Fibroblast of skin of left quadriceps (primary cell): ENCODE data around the gene SLC2A13.
"Not testable (repeated sequence)": the region's sequence is repeated elsewhere in the genome, so short reads cannot be mapped to it uniquely, and the experiment has no call there.

Source experiments
- DNase-seq, 2 experiments: peaks; one replicate each; pipeline ENCODE4 v3.0.0-alpha.2; 2013; ENCODE audit warnings: low read depth in 2 of 2

Gene SLC2A13

DNA sequence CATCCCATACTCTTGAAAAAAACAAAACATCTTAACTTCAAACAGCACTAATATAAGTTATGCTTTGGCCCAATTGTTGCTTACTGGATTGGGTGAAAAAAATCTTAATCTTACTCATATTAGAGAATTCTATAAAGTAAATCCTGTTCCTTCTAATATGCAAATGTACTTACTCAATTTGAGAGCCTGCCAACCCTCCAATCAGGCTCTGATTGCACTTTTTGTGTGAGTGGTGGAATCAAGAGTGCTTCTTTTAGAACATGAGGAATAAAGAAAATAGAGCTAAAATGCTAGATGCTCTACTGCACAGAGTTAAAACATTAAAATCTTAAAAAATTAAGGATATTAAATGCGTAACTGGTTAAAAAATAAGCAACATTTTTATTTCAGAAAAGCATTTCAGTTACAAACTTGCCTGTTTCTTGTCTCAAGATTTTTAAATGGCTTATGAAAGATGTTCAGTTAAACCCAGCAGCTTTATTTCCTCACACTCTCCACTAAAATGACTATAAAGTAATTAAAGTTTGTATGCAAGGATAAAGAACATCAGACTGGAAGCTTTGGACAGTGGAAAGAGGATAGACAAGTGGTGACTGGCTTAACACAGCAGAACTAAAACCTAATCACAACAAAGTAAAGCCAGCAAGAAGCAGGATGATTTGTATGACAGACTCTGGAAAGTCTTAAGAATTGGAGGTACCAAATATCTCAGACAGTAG, 177.5 kb downstream of the SLC2A13 start:
- no peak for DNase-seq

DNA sequence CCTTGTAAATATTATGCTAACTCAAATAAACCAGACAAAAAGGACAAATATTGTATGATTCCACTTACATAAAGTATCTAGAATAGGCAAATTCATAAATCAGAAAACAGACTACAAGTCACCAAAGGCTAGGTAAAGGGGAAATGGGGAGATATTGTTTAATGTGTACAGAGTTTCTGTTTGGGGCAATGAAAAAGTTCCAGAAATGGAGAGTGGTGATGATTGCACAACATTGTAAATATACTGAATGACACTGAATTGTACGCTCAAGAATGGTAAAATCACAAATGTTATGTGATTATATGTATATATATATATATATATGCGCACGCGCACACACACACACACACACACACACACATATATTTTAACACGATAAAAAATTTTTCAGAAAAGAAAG, 182.5 kb downstream of the SLC2A13 start:
- no peak for DNase-seq

DNA sequence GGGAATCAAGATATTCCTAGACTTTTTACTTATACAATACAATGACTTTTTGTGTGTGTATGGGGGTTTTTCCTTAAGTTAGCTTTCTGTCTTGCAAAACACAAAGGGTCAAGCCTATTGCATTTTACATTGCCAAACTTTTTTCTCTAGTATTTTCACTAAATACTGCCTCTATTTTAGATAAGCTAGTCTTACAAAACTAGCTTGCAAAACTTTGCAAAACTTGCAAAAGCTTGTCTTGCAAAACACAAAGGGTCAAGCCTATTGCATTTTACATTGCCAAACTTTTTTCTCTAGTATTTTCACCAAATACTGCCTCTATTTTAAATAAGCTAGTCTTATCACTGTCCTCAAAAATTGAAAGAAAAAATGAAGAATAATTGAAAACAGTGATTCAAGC, 183.3 kb downstream of the SLC2A13 start:
- not testable (repeated sequence) for DNase-seq

- DNase-seq: no peak
These were observed 185.2 kb downstream of the SLC2A13 start for GRCh38 chr12:39920647-39921046.

GRCh38 chr12:39920222-39920621, 185.7 kb downstream of the SLC2A13 start:
- DNase-seq: no peak

- no peak for DNase-seq
These were observed 186.1 kb downstream of the SLC2A13 start for GRCh38 chr12:39919790-39920189.

GRCh38 chr12:39915249-39915648, 190.6 kb downstream of the SLC2A13 start:
- no peak for DNase-seq

GRCh38 chr12:39912211-39912980, 193.5 kb downstream of the SLC2A13 start:
- no peak for DNase-seq

DNA sequence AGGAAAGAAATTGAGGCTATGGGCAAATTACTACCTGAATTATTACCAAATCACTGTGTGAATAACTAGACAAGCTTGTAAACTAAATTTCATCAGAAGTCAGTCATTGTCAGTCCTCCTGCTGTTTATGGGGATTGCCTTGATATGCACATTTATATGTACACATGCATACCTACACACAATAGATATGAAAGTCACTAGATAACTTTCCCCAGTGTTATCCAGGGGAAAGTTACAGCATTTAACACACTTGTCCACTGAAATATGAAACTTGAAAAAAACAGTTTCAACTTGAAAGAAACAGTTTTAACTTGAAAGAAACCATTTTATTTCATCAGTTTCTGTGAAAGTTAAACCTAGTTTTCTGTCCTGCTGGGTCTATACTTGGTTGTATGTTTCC, 199.6 kb downstream of the SLC2A13 start:
- no peak for DNase-seq

GRCh38 chr12:39905152-39905551, 200.7 kb downstream of the SLC2A13 start:
- DNase-seq: peak; percentile 20 to 24

- DNase-seq: no peak
These were observed 203.1 kb downstream of the SLC2A13 start for GRCh38 chr12:39902821-39903220.

DNA sequence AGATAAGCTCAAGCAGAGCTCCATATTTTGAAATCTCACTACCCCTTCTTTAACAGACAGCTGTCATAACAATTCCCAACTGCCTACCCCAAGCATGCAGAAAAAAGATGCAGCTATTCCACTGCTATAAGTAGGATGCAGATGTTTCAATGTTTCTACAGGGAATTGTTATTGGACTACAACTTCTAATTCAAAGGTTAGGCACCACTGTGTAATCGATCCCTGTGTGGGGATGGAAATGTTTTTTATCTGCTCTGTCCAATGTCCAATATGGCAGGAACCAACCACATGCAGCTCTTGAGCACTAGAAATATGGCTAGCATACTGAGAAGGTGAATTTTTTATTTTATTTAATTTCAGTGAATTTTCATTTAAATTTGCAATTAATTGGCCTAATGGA, 208.6 kb downstream of the SLC2A13 start:
- no peak for DNase-seq

DNA sequence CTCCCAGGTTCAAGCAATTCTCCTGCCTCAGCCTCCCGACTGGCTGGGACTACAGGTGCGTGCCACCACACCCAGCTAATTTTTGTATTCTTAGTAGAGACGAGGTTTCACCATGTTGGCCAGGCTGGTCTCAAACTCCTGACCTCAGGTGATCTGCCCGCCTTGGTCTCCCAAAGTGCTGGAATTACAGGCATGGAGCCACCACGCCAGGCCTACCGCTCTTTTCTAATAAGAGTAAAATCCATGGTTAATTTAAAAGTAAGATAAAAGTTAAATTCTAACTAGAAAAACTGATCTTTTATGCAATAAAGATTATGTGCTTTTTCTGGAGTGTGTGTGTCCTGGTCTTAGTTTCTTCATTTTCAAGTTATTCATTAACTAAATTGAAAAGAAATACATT, 212.5 kb downstream of the SLC2A13 start:
- DNase-seq: not testable (repeated sequence)

GRCh38 chr12:39892146-39892545, 213.7 kb downstream of the SLC2A13 start:
- no peak for DNase-seq

GRCh38 chr12:39887856-39888255, 218.0 kb downstream of the SLC2A13 start:
- no peak for DNase-seq

DNA sequence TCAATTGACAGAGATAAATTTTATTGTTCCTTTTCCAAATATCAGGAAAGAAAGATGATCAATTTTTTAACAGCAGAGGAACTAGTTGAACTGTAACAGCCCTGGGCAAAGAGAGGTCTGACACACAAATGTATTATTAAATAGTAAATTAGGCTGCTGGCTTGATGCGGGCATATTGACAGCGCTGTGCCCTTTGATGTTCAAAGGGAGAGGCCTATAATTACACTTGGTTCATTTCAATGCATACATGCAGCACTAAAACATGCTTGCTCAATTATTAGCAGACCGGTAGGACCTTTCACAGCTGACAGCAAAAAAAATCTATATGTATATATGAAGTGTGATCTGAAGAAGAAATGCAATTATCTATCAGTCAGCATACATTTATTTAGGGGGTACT, 219.8 kb downstream of the SLC2A13 start:
- no peak for DNase-seq

- no peak for DNase-seq
These were observed 221.2 kb downstream of the SLC2A13 start for GRCh38 chr12:39884616-39885125.

GRCh38 chr12:39883411-39883810, 222.5 kb downstream of the SLC2A13 start:
- no peak for DNase-seq

DNA sequence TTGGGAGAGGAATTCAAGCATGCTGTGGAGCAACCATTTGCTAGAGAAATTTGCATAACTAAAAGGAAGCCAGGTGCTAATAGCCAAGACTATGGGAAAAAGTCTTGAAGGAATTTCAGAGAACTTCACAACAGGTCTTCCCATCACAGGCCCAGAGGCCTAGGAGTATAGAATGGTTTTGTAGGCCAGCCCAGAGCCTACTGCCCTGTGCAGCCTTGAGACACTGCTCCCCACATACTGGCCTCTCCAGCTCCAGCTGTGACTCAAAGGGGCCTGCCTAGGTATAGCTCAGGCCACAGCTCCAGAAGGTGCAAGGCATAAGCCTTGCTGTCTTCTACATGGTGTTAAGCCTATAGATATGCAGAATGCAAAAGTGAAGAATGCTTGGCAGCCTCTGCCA, 227.1 kb downstream of the SLC2A13 start:
- no peak for DNase-seq

GRCh38 chr12:39875721-39876120, 230.2 kb downstream of the SLC2A13 start:
- no peak for DNase-seq

DNA sequence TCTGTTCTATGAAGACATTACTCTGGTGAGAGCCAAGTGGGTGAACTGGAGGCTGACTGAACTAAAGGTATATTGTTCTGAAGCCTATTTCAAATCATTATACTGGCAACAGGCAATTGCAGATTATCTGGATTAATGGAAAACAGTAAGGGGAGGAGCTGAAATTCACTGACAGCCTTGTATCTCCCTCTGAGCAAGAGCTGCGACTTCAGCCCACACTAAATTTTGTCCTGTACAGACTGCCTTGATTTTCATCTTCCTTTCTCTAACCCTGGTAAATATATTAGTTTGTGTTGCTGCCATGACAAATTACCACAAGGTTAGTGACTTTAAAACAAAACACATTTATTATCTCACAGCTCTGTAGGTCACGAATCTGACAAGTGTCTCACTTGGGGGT, 231.1 kb downstream of the SLC2A13 start:
- no peak for DNase-seq

- DNase-seq: no peak
These were observed 232.8 kb downstream of the SLC2A13 start for GRCh38 chr12:39873065-39873464.

DNA sequence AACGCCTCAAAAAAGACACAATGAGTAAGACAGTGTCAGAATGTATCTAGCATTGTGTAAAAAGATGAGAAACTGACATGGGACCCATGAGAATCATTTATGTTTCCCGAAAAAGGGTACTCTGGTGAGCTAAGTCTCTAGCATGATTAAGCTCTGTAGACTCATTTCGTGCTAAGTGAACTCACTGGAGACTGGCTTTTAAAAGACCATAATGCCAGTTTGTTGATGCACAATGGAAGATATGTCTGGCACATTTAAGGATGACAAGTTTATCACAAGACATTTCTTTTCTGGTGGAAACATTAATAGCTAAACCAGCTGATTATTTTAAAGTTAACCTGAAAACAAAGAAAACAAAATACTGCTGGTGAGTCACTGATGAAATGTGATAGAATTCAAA, 233.5 kb downstream of the SLC2A13 start:
- no peak for DNase-seq
